Stimulated activated CD4-positive, alpha-beta T cell treated with anti-CD3 and anti-CD28 coated beads, Interleukin-4, amount 100 ng/mL, for 24 hours (primary cell): ENCODE measurements around the gene CAPZB.
"Not testable (repeated sequence)": the region's sequence is repeated elsewhere in the genome, so short reads cannot be mapped to it uniquely, and the experiment has no call there.

Experiments
- DNase-seq: peaks from one replicate; pipeline ENCODE4 v3.0.0-alpha.2; 2020

The CAPZB gene

DNA sequence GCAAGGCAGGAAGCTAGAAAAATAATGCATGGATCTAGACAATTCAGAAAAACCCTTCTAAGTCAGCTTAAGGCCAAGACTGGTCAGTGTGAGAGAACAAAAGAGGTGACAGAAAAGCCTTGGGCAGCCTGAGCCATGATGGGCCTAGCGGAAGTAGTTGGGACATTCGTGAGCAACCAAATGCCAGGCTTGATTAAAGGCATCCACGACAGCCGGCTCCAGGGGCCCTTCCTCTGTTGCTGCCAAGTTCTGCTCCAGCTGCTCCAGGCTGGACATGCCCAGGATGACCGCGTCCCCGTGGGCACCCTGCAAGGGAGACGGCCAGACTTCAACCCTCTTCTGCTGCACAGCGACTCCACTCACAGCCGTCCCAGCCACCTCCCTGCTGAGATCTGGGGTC is 181.3 kb downstream of the CAPZB start:
- not testable (repeated sequence) for DNase-seq

DNA sequence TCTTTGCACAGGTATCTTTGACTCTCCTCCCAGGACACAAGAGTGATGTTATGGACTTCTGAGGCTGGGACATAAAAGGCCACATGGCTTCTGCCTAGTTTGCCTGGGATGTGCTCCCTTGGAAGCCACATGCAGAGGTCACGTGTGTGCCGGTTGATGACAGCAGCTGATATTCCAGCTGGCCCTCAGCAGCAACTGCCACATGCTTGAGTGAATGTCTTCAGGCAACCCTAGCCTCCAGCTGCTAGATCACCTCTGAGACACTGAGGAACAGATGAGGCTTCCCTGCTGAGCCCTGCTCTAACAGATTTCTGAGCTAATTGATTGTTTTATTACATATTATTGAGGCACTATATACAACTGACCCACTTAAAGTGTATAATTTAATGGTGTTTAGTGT is 185.1 kb downstream of the CAPZB start:
- no peak for DNase-seq

- DNase-seq = no peak
These were observed 190.7 kb downstream of the CAPZB start for GRCh38 chr1:19294638-19295037.

DNA sequence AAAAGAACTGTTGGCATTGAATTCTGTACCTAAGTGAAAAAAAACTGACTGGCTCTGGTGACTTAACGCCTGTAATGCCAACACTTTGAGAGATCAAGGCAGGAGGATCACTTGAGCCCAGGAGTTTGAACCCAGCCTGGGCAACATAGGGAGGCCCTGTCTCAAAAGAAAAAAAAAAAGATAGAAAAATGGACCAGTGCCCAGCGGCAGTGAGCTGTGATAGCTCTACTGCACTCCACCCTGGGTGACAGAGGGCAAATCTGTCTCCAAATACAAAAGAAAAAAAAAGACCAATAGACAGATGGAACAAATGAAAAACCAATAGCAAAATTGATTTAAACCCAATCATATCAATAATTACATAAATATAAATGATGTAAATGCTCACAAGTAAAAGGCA is 196.1 kb downstream of the CAPZB start:
- DNase-seq = no peak
